Ramos (cell line): ENCODE results near the gene IL22.

Experiments
- in situ Hi-C: fragments of 300-500 bp; cut with MboI; formaldehyde crosslinking; loops from one replicate; pipeline ENCODE4 v1.14.3; 2022; ENCODE audit warnings: low sequenced_read_pairs; ENCODE audit not compliant: unreplicated experiment

IL22 gene

DNA sequence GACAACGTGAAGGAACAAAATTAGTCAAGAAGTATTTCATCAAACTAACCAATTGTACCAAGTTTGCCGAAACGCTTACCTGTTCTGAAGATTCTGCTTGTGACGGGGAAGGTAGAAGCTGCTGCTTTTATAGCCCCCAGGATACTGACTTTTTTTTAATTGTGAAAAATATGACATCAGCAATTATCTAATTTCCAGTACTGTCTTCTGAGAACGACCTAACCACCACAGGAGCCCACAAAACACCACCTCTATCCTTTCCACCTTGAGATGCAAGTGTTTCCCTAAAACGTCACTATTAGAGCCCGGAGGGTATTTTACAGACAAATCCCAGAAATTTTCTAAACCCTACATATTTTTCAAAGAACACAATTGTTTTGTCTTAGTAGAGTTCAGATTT lies at the start of gene IL22:
Gene IL22 (minus strand): TSS at position 101 of the 400 bp plus-strand sequence. CDS start 156 bp downstream, outside the sequence.
- in situ Hi-C loops = no loop called here

DNA sequence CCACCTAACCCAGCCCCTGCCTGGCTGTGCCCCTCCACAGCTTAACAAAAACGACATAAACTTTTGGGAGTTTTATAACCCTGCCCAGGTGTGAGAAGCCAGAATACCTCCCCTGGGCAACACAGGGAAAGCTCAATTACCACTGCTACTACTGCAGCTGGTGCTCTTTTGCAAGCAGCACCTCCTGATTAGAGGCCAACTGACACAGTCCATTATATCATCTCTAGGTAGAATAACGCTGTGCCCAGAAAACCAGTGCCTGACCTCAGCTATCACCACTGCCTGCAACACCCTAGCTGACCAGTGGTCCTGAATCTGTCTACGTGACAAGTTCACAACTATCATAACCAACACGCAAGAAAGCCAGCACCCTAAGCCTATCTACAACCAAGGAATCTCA lies 44.5 kb upstream of the IL22 start:
- in situ Hi-C loops = no loop called here

GRCh38 chr12:68294251-68294650 lies 40.8 kb upstream of the IL22 start:
- in situ Hi-C loops = no loop called here

- in situ Hi-C loops = no loop called here
These were observed 39.9 kb upstream of the IL22 start for GRCh38 chr12:68293347-68293746.

DNA sequence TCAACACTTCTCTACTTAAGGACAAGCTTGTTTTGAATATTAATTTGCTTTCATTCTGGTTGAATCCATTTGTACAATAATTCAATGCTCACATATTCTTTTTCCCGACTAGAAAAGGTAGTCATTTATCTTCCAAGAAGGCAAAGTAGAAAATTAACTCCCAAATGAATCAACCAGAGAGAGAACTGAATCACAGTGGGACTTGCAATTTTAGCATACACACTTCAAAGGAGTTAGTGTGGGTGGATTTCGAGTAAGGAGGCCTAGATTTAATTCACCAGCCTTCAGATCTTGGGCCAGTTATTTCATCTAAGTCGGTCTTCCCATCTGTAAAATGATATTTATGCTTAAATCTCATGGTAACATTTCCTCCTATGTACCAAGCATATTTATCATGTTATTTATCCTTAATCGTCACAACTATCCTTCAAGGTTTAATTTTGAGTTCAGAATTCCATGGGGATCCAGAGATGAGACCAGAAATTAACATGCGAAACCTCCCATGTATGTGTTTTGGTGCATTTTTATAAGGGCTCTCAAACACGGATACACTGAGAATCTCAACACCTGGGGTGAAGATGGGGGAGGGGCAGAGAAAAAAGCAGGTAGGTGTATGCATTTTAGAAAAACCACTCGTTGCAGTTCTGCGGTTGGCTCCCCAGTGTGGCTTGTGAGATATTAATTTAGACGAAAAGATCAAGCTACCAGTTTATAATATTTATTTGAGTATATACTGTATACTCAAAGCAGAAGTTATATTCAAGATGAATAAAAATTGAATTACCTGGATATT lies 38.9 kb upstream of the IL22 start:
- in situ Hi-C loops = no loop called here

DNA sequence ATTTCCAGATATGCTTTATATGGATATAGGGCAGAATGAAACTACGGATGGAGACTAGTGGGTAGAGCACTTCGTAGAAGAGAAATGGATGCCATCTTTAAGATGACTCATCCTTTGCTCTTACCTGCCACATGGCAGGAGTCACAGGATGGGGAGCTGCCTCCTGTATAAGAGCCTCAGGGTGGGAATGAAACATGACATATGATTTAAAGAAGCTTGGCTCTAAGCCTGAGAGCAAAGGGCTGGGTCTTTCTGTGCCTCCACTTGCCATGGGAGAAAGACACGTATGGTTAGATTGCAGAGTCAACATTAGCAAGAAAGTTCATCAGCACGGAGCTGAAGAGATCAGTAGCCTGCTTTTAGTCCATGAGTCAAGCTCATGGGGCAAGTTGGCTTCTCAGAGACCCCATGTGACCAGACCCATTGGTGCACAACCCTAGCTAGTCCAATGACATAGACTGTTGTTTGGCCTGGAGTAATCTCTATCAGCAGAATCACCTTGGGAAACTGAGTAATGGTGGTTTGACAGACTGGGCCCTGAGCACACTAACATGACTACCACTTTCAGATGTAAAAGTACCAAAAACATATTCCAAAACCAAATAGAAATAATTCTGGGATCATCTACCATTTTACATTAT lies 38.1 kb upstream of the IL22 start:
- in situ Hi-C loops = no loop called here

DNA sequence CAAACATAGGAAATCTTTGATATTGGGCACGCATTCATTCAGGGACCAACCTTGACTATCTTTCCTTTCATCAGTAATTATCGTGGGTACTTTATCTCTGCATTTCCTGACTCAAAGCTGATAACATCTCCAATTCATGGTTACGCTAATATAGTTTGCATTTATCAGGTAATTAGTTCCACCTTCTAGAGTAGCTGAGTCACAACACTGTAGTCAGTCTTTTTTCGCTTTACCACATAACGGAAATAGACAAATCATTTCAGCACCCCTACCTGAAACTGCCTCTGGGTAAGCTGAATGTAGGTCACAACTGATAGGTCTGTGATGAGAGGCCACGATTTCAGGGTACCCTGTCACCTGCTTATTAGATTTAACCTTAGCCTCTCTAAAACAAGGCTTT lies 36.7 kb upstream of the IL22 start:
- in situ Hi-C loops = no loop called here

DNA sequence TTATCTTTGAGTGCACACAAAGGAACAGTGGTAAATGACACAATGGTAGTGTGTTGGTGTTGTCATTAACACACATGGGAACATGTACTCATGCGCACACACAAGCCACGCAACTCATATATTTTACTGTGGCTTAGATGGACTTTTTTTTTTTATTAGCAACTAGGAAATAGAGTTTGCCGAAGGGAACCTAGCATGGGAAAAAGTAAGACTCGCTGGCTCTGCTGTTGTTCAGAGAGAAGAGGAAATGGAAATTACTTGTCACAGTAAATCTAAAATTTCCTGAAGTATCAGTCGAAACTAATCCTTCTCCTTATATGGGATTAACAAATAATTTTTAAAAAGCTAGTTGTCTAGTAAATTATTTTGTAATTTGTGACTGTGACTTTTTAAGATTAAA lies 33.7 kb upstream of the IL22 start:
- in situ Hi-C loops = no loop called here

GRCh38 chr12:68286396-68286795 lies 33.0 kb upstream of the IL22 start:
- in situ Hi-C loops = no loop called here

- in situ Hi-C loops = no loop called here
These were observed 32.1 kb upstream of the IL22 start for GRCh38 chr12:68285541-68285940.

- in situ Hi-C loops = no loop called here
These were observed 28.1 kb upstream of the IL22 start for GRCh38 chr12:68281322-68282077.

- in situ Hi-C loops = no loop called here
These were observed 26.8 kb upstream of the IL22 start for GRCh38 chr12:68280240-68280639.

GRCh38 chr12:68279227-68280054 lies 26.0 kb upstream of the IL22 start:
- in situ Hi-C loops = no loop called here

GRCh38 chr12:68276402-68276930 lies 23.1 kb upstream of the IL22 start:
- in situ Hi-C loops = no loop called here

GRCh38 chr12:68272732-68273131 lies 19.3 kb upstream of the IL22 start:
- in situ Hi-C loops = no loop called here

DNA sequence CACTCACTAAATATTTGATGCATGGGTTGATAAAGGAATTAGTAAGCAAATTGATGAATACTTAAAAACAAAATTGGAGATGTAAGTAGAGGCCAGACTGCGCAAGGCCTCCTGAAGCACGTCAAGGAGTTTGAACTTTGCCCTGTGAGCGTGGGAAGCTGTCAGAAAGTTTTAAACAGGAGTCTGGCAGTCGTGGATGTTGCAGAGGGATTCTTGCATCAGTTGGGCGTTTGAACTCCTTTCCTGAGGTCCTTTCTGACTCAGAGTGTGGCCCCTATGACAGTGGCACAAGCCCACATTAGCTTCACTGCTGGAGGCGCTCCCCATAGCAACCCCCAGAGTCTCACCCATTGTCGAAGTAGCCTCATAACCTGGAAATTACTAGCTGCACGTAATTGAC lies 17.9 kb upstream of the IL22 start:
- in situ Hi-C loops = no loop called here

DNA sequence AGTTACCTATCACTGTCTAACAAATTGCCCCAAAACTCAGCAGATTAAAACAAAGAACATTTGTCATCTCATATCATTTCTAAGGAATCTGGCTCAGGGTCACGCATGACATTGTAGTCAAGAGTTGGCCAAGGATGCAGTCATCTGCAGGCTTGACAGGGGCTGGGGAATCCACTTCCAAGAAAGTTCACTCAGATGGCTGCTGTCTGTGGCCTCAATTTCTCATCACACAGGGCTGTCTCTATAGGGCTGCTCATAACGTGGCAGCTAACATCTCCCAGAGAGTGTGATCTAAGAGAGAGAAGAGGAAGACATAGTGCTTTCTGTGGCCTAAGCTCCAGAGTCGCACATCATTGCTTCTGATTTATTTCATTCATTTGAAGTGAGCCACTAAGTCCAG lies 17.0 kb upstream of the IL22 start:
- in situ Hi-C loops = no loop called here

GRCh38 chr12:68269779-68270178 lies 16.4 kb upstream of the IL22 start:
- in situ Hi-C loops = no loop called here

- in situ Hi-C loops = no loop called here
These were observed 15.6 kb upstream of the IL22 start for GRCh38 chr12:68268967-68269366.

- in situ Hi-C loops = no loop called here
These were observed 14.5 kb upstream of the IL22 start for GRCh38 chr12:68267892-68268396.
